Measurements from ENCODE around the gene GSC2.

DNA sequence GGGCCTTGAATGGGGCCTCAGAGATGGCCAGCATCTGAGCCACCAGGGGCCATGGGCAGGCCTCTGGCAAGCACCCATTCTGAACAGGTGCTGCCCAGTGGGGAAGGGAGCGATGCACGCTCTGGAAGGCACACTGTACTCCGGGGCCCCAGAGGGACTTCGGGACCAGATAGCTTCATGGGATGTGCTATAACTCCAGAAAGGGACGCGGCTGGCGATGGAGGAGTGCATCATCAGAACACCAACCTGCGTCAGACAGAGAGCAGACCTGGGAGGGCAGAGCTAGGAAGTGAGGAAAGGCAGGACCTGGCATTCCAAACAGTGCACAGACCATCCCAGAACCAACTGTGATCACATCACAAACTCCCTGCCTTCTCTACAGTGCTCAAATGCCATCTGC lies 44.6 kb downstream of the GSC2 start:
- TF ChIP-seq, protein P1, sequence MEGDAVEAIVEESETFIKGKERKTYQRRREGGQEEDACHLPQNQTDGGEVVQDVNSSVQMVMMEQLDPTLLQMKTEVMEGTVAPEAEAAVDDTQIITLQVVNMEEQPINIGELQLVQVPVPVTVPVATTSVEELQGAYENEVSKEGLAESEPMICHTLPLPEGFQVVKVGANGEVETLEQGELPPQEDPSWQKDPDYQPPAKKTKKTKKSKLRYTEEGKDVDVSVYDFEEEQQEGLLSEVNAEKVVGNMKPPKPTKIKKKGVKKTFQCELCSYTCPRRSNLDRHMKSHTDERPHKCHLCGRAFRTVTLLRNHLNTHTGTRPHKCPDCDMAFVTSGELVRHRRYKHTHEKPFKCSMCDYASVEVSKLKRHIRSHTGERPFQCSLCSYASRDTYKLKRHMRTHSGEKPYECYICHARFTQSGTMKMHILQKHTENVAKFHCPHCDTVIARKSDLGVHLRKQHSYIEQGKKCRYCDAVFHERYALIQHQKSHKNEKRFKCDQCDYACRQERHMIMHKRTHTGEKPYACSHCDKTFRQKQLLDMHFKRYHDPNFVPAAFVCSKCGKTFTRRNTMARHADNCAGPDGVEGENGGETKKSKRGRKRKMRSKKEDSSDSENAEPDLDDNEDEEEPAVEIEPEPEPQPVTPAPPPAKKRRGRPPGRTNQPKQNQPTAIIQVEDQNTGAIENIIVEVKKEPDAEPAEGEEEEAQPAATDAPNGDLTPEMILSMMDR (IDR thresholded peaks at IDR 0.05; ENCODE audit: low read depth, low read length, poor library complexity, severe bottlenecking) = no peak
- no peak for TF ChIP-seq EZH2phosphoT487 (IDR thresholded peaks at IDR 0.05; ENCODE audit: borderline replicate concordance, low read length)

Data from DOHH2 (cell line).